Activated T-helper 1 cell treated with anti-CD3 and anti-CD28 coated beads, Interleukin-2, amount 50 U/mL, for 16 hours (primary cell): ENCODE data around the gene NBPF1.
"Not testable (repeated sequence)": the region's sequence is repeated elsewhere in the genome, so short reads cannot be mapped to it uniquely, and the experiment has no call there.

ENCODE experiments used
- DNase-seq, 2 donors: peaks; one replicate each; pipeline ENCODE4 v3.0.0-alpha.2; 2020; ENCODE audit warnings: low read depth in 1 of 2, low spot score in 1 of 2

NBPF1 gene

GRCh38 chr1:16607853-16608815, 5.2 kb downstream of the NBPF1 start:
- not testable (repeated sequence) for DNase-seq

GRCh38 chr1:16607433-16607851, 5.9 kb downstream of the NBPF1 start:
- DNase-seq = no peak

- DNase-seq = not testable (repeated sequence)
Observed at GRCh38 chr1:16606666-16607432, 6.5 kb downstream of the NBPF1 start.

GRCh38 chr1:16605532-16606505, 7.5 kb downstream of the NBPF1 start:
- no peak for DNase-seq

- DNase-seq = no peak
Observed at GRCh38 chr1:16605213-16605525, 8.2 kb downstream of the NBPF1 start.

- DNase-seq = not testable (repeated sequence)
Observed at GRCh38 chr1:16604514-16605212, 8.7 kb downstream of the NBPF1 start.

- not testable (repeated sequence) for DNase-seq
Observed at GRCh38 chr1:16603623-16604022, 9.7 kb downstream of the NBPF1 start.

- DNase-seq = not testable (repeated sequence)
Observed at GRCh38 chr1:16602336-16603011, 10.9 kb downstream of the NBPF1 start.

GRCh38 chr1:16600855-16601786, 12.2 kb downstream of the NBPF1 start:
- not testable (repeated sequence) for DNase-seq

- not testable (repeated sequence) for DNase-seq
Observed at GRCh38 chr1:16599326-16599725, 14.0 kb downstream of the NBPF1 start.

GRCh38 chr1:16595216-16595615, 18.1 kb downstream of the NBPF1 start:
- not testable (repeated sequence) for DNase-seq

GRCh38 chr1:16591845-16592244, 21.5 kb downstream of the NBPF1 start:
- DNase-seq = not testable (repeated sequence)

- DNase-seq = not testable (repeated sequence)
Observed at GRCh38 chr1:16588081-16588480, 25.3 kb downstream of the NBPF1 start.

- DNase-seq = not testable (repeated sequence)
Observed at GRCh38 chr1:16587639-16588038, 25.7 kb downstream of the NBPF1 start.

- DNase-seq = not testable (repeated sequence)
Observed at GRCh38 chr1:16565324-16565723, 48.0 kb downstream of the NBPF1 start.

- not testable (repeated sequence) for DNase-seq
Observed at GRCh38 chr1:16561035-16561434, 52.3 kb downstream of the NBPF1 start.

GRCh38 chr1:16560498-16560897, 52.9 kb downstream of the NBPF1 start:
- not testable (repeated sequence) for DNase-seq

- DNase-seq = not testable (repeated sequence)
Observed at GRCh38 chr1:16559688-16560087, 53.7 kb downstream of the NBPF1 start.
